GM23248 (cell line): ENCODE measurements around the gene KIF18B.

Experiments
- EZH2 ChIP-seq: fragments of 200-600 bp; sonication (generic); IDR thresholded peaks from 2 replicates; pipeline ENCODE4 v1.6.1; 2018; ENCODE audit warnings: antibody characterized with exemption, mild to moderate bottlenecking; ENCODE audit not compliant: insufficient read depth, poor library complexity, severe bottlenecking
- EZH2phosphoT487 ChIP-seq: fragments of 200-600 bp; sonication (generic); IDR thresholded peaks from 2 replicates; pipeline ENCODE4 v1.6.1; 2018; ENCODE audit warnings: antibody characterized with exemption, moderate library complexity, mild to moderate bottlenecking, low read depth; ENCODE audit not compliant: insufficient read depth

- TF ChIP-seq EZH2 (no peak), EZH2phosphoT487 (no peak)
Measured at GRCh38 chr17:44898768-44899073, 48.9 kb downstream of the KIF18B start.
